GM19438 (cell line): Measurements from ENCODE around the gene TNFSF9.
"Not testable (repeated sequence)": the region's sequence is repeated elsewhere in the genome, so short reads cannot be mapped to it uniquely, and the experiment has no call there.

ENCODE experiments used
- ATAC-seq: cut with Tn5 transposase; IDR thresholded peaks from one replicate; pipeline ENCODE4 v1.9.1; 2021; ENCODE audit warnings: low read depth; ENCODE audit not compliant: unreplicated experiment

TNFSF9 gene

GRCh38 chr19:6568010-6568526 is 37.2 kb downstream of the TNFSF9 start:
- no peak for ATAC-seq

- no peak for ATAC-seq
Measured at GRCh38 chr19:6568816-6569215, 38.0 kb downstream of the TNFSF9 start.

DNA sequence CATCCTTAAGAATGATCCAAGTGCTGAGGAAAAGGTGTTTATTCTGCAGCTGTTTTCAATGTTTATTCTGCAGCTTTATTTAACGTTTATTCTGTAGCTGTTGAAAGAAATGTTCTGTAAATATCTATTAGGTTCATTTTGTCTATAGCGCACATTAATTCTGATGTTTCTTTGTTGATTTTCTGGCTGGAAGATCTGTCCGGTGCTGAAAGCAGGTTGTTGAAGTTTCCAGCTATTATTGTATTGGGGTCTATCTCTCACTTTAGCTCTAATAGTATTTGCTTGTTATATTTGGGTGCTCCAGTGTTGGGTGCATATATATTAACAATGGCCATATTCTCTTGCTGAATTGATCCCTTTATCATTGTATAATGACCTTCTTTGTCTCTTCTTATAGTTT is 39.9 kb downstream of the TNFSF9 start:
- ATAC-seq, result no peak

DNA sequence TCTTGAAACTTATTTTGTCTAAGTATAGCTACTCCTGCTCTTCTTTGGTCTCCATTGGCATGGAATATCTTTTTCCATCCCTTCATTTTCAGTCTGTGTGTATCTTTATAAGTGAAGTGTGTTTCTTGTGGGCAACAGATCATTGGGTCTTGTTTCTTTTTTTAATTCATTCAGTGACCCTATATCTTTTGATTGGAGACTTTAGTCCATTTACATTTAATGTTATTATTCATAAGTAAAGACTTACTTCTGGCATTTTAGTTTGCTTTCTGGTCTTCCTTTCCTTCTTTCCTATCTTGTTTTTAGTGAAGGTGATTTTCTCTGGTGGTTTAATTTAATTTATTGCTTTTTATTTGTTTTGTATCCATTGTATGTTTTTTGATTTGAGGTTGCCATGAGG is 40.3 kb downstream of the TNFSF9 start:
- ATAC-seq, result no peak

DNA sequence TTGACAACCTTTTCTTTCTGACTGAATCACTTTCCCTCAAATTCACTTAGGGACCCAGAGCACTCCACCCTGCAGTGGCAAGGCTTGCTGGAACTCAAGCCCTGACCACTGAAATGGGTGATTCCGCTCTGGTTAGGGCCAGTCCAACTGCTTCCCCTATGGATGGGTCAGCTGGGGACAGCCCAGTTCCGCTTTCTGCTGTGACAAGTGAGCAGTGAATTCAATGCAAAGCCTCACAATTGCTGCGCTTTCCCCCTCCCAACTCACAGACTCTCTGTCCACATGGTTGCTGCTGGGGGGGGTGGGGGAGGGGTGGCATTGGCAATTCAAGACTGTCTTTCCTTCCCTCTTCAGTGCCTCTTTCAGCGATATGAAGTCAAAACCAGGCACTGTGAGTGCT is 41.4 kb downstream of the TNFSF9 start:
- no peak for ATAC-seq

DNA sequence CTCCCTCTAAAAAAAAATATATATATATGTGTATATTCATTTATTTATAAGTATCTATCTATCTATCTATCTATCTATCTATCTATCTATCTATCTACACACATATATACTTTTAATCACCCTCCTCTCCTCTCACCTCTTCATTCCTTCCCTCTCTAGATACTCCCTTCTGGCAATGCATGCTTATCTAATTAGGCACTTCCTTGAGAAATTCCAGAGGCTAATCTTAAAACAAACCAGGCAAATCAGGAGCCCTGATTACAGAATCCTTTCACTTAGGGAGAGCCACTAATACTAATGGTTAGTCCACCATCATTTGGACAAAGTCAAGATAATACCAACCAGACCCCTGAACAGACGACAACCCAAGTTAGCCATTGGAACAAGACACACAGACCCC is 42.5 kb downstream of the TNFSF9 start:
- no peak for ATAC-seq

DNA sequence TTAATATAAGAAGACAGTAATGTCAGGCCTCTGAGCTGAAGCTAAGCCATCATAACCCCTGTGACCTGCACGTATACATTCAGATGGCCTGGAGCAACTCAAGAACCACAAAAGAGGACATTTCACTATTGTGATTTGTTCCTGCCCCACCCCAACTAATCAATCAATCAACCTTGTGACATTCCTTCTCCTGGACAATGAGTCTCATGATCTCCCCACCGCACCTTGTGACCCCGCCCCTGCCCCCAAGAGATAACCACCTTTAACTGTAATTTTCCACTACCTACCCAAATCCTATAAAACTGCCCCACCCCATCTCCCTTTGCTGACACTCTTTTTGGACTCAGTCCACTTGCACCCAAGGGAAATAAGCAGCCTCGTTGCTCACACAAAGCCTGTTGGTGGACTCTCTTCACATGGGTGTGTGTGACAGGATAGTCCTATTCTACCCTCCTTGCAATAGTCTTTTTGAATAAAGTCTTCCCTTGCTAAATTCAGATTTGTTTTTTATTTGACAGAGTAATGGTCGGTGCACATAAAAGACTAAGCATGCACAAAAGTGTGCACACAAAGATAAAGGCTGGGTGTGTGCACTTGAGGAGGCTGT is 46.1 kb downstream of the TNFSF9 start:
- ATAC-seq, result no peak

- peak; percentile 70 for ATAC-seq
Measured at GRCh38 chr19:6577476-6578125, 46.8 kb downstream of the TNFSF9 start.

GRCh38 chr19:6579450-6580178 is 48.8 kb downstream of the TNFSF9 start:
- ATAC-seq, result no peak

DNA sequence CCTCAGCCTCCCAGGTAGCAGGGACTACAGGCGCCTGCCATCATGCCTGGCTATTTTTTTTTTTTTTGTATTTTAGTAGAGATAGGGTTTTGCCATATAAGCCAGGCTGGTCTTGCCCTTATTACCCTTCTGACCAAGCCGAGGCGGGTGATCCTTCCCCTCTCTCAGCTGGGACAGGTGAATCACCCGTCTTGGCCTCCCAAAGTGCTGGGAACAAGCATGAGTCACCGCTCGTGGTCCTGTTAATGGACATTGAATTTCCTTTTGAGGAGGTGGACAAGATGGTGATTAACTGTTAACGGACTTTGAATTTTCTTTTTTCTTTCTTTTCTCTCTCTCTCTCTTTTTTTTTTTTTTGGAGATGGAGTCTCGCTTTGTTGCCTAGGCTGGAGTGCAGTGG is 49.5 kb downstream of the TNFSF9 start:
- ATAC-seq, result no peak

- ATAC-seq, result not testable (repeated sequence)
Measured at GRCh38 chr19:6582515-6583484, 52.0 kb downstream of the TNFSF9 start.
